ENCODE data around the gene HCK.
"Not testable (repeated sequence)": the region's sequence is repeated elsewhere in the genome, so short reads cannot be mapped to it uniquely, and the experiment has no call there.

GRCh38 chr20:32118427-32118826, 66.4 kb downstream of the HCK start:
- not testable (repeated sequence) for TF ChIP-seq CTCF (conservative IDR thresholded peaks at IDR 0.05); EZH2 (IDR thresholded peaks at IDR 0.05; ENCODE audit: low read depth)
